Measurements from ENCODE around the gene SLC35D3.

GRCh38 chr6:136968837-136969236 is 46.7 kb downstream of the SLC35D3 start:
- TF ChIP-seq SOX15 (CRISPR knock-in tag; IDR thresholded peaks at IDR 0.05) (no peak), CBFB (CRISPR knock-in tag; IDR thresholded peaks at IDR 0.05; ENCODE audit: low read depth) (no peak), SMAD3 (CRISPR knock-in tag; IDR thresholded peaks at IDR 0.05; ENCODE audit: borderline replicate concordance) (no peak), IRF2 (CRISPR knock-in tag; IDR thresholded peaks at IDR 0.05; ENCODE audit: borderline replicate concordance, low read depth) (no peak), NR2C2 (CRISPR knock-in tag; IDR thresholded peaks at IDR 0.05) (no peak), EMX1 (CRISPR knock-in tag; IDR thresholded peaks at IDR 0.05) (no peak), ATF1 (CRISPR knock-in tag; IDR thresholded peaks at IDR 0.05) (no peak), MXD4 (CRISPR knock-in tag; IDR thresholded peaks at IDR 0.05; ENCODE audit: borderline replicate concordance) (no peak), JUN (CRISPR knock-in tag; IDR thresholded peaks at IDR 0.05) (no peak), USF2 (CRISPR knock-in tag; IDR thresholded peaks at IDR 0.05) (no peak)
- TF ChIP-seq, protein P1, sequence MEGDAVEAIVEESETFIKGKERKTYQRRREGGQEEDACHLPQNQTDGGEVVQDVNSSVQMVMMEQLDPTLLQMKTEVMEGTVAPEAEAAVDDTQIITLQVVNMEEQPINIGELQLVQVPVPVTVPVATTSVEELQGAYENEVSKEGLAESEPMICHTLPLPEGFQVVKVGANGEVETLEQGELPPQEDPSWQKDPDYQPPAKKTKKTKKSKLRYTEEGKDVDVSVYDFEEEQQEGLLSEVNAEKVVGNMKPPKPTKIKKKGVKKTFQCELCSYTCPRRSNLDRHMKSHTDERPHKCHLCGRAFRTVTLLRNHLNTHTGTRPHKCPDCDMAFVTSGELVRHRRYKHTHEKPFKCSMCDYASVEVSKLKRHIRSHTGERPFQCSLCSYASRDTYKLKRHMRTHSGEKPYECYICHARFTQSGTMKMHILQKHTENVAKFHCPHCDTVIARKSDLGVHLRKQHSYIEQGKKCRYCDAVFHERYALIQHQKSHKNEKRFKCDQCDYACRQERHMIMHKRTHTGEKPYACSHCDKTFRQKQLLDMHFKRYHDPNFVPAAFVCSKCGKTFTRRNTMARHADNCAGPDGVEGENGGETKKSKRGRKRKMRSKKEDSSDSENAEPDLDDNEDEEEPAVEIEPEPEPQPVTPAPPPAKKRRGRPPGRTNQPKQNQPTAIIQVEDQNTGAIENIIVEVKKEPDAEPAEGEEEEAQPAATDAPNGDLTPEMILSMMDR (IDR thresholded peaks at IDR 0.05) = no peak
- TF ChIP-seq, protein P2, sequence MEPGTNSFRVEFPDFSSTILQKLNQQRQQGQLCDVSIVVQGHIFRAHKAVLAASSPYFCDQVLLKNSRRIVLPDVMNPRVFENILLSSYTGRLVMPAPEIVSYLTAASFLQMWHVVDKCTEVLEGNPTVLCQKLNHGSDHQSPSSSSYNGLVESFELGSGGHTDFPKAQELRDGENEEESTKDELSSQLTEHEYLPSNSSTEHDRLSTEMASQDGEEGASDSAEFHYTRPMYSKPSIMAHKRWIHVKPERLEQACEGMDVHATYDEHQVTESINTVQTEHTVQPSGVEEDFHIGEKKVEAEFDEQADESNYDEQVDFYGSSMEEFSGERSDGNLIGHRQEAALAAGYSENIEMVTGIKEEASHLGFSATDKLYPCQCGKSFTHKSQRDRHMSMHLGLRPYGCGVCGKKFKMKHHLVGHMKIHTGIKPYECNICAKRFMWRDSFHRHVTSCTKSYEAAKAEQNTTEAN (CRISPR knock-in tag; IDR thresholded peaks at IDR 0.05) = no peak
- TF ChIP-seq, protein P3, sequence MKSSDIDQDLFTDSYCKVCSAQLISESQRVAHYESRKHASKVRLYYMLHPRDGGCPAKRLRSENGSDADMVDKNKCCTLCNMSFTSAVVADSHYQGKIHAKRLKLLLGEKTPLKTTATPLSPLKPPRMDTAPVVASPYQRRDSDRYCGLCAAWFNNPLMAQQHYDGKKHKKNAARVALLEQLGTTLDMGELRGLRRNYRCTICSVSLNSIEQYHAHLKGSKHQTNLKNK (CRISPR knock-in tag; IDR thresholded peaks at IDR 0.05) = no peak
